GM23338 (cell line): ENCODE measurements around the gene OTOGL. TPM values are rescaled to one million over a fixed set of nuclear protein-coding genes. Genes with fewer than 3 reads are reported as not detected.

ENCODE experiments used
- ATAC-seq: fragments of 200-7000 bp; cut with Tn5 transposase; 3 replicates; pipeline ENCODE4 v1.9.1; 2020
- DNase-seq: peaks from one replicate; pipeline ENCODE4 v3.0.0-alpha.2; 2015; ENCODE audit warnings: low spot score
- H2AFZ ChIP-seq: fragments of 200-600 bp; sonication (generic); 2 replicates; pipeline ENCODE4 v1.8.0; 2016; ENCODE audit warnings: antibody characterized with exemption, mild to moderate bottlenecking, moderate library complexity
- H3F3A ChIP-seq: fragments of 200-600 bp; sonication (generic); replicated peaks from 2 replicates; pipeline ENCODE4 v1.8.0; 2017; ENCODE audit warnings: antibody characterized with exemption, mixed run types, low read depth
- H3K27ac ChIP-seq: fragments of 200-600 bp; sonication (generic); 2 replicates; pipeline ENCODE4 v1.6.1; 2016; ENCODE audit warnings: low read depth
- H3K27me3 ChIP-seq: fragments of 200-600 bp; sonication (generic); 2 replicates; pipeline ENCODE4 v1.8.0; 2016; ENCODE audit warnings: mild to moderate bottlenecking, mixed run types, moderate library complexity; ENCODE audit not compliant: insufficient read depth
- H3K36me3 ChIP-seq: fragments of 200-600 bp; sonication (generic); 2 replicates; pipeline ENCODE4 v1.8.0; 2016; ENCODE audit warnings: mild to moderate bottlenecking; ENCODE audit not compliant: insufficient read depth
- H3K4me1 ChIP-seq: fragments of 200-600 bp; sonication (generic); 2 replicates; pipeline ENCODE4 v1.8.0; 2016; ENCODE audit warnings: mild to moderate bottlenecking, moderate library complexity; ENCODE audit not compliant: insufficient read depth
- H3K4me2 ChIP-seq: fragments of 200-600 bp; sonication (generic); 2 replicates; pipeline ENCODE4 v1.7.1; 2017; ENCODE audit warnings: mixed run types
- H3K4me3 ChIP-seq: fragments of 200-600 bp; sonication (generic); 2 replicates; pipeline ENCODE4 v1.6.1; 2016; ENCODE audit warnings: mixed run types
- H3K79me2 ChIP-seq: fragments of 200-600 bp; sonication (generic); replicated peaks from 2 replicates; pipeline ENCODE4 v1.8.0; 2017; ENCODE audit warnings: mild to moderate bottlenecking; ENCODE audit not compliant: insufficient read depth
- H3K9me2 ChIP-seq: fragments of 200-600 bp; sonication (generic); 2 replicates; pipeline ENCODE4 v1.8.0; 2017; ENCODE audit not compliant: insufficient read depth
- H4K20me1 ChIP-seq: fragments of 200-600 bp; sonication (generic); replicated peaks from 2 replicates; pipeline ENCODE4 v1.8.0; 2017; ENCODE audit warnings: mild to moderate bottlenecking; ENCODE audit not compliant: insufficient read depth
- H3K27ac Mint-ChIP-seq: 2 replicates; pipeline ENCODE4 v1.8.0; 2020; ENCODE audit warnings: inconsistent platforms, mild to moderate bottlenecking, moderate library complexity, mixed read lengths
- H3K27me3 Mint-ChIP-seq: 3 replicates; pipeline ENCODE4 v1.8.0; 2022; ENCODE audit warnings: low read depth, mild to moderate bottlenecking, moderate library complexity, mixed read lengths, inconsistent platforms; ENCODE audit not compliant: insufficient read depth, poor library complexity
- H3K36me3 Mint-ChIP-seq: 3 replicates; pipeline ENCODE4 v1.8.0; 2021; ENCODE audit warnings: low read depth, mild to moderate bottlenecking, inconsistent platforms, moderate library complexity, mixed read lengths
- H3K4me1 Mint-ChIP-seq: 3 replicates; pipeline ENCODE4 v1.8.0; 2020; ENCODE audit warnings: mild to moderate bottlenecking, inconsistent platforms, mixed read lengths
- H3K4me3 Mint-ChIP-seq: 3 replicates; pipeline ENCODE4 v1.8.0; 2021; ENCODE audit warnings: moderate library complexity, mild to moderate bottlenecking, inconsistent platforms, mixed read lengths
- H3K9me3 Mint-ChIP-seq: 3 replicates; pipeline ENCODE4 v1.8.0; 2020; ENCODE audit warnings: moderate library complexity, mild to moderate bottlenecking, inconsistent platforms, mixed read lengths
- CREB1 ChIP-seq: fragments of 250-450 bp; sonication (Bioruptor Pico); IDR thresholded peaks from 2 replicates; pipeline ENCODE4 v1.5.0; 2020; ENCODE audit warnings: low read depth, mild to moderate bottlenecking, moderate library complexity
- EZH2phosphoT487 ChIP-seq: fragments of 200-600 bp; sonication (generic); IDR thresholded peaks from one replicate; pipeline ENCODE4 v1.8.1; 2018; ENCODE audit warnings: antibody characterized with exemption; ENCODE audit not compliant: unreplicated experiment
- JUNB ChIP-seq: IDR thresholded peaks from one replicate; pipeline ENCODE4 v1.6.1; 2016; ENCODE audit warnings: antibody characterized with exemption; ENCODE audit not compliant: unreplicated experiment
- POLR2AphosphoS5 ChIP-seq: IDR thresholded peaks from 2 replicates; pipeline ENCODE4 v1.6.1; 2016; ENCODE audit warnings: antibody characterized with exemption, low read depth
- REST ChIP-seq: IDR thresholded peaks from one replicate; pipeline ENCODE4 v1.6.1; 2018; ENCODE audit warnings: antibody characterized with exemption; ENCODE audit not compliant: unreplicated experiment
- STAT1 ChIP-seq: IDR thresholded peaks from one replicate; pipeline ENCODE4 v1.6.1; 2016; ENCODE audit warnings: antibody characterized with exemption; ENCODE audit not compliant: unreplicated experiment
- ZNF114 ChIP-seq: fragments of 250-450 bp; sonication (Bioruptor Pico); IDR thresholded peaks from 2 replicates; pipeline ENCODE4 v1.5.0; 2020; ENCODE audit warnings: mild to moderate bottlenecking, moderate library complexity
- polyA plus RNA-seq: library from polyadenylated mRNA; unstranded; fragments of >200 nt; fragmentation: Nextera tagmentation; extraction: Ambion mirVana; gene quantifications from 2 replicates; pipeline ENCODE4 v1.2.1, GENCODE V29; 2016
- total RNA-seq: library from RNA; depleted of rRNA; stranded (reverse); fragments of >200 nt; shearing (Covaris generic); gene quantifications from 2 replicates; pipeline ENCODE4 v1.2.3, GENCODE V29; 2014
- TF ChIP-seq, protein P1 (sequence below), 2 experiments: fragments of 200-600 bp in 1 of 2; sonication (generic) in 1 of 2; conservative IDR thresholded peaks; 2 replicates each; pipeline versions ENCODE4 v1.5.1 to v1.6.1; 2016 to 2017; ENCODE audit warnings: antibody characterized with exemption in 2 of 2, low read depth in 2 of 2, mild to moderate bottlenecking in 2 of 2, moderate library complexity in 1 of 2

Gene OTOGL
- total and polyA plus RNA-seq, 2 experiments from 2014 or later = 0.36 to 0.66 TPM

DNA sequence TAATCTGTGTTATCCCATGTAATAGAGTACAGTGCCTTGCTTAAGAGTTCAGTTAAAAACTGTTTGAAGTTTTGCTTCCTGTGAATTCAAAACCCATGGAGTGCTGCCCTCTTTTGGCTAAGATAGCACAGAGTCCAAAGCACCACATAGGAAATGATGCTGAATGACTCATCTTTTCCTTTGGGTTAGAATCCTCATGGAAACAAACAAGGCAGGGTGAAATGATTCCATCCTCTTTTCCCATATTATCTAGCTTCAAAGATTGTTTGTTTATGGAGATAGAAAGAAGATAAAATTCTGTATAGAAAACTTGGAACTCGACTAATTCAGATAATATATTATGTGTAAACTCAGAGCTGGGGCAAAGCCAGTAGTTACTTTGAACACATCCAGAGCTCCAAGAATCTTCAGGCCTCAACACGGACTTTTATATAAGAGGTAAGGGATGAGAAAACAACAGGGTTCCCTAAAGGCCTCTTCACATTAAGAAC is 87.4 kb downstream of the OTOGL start (continued):
- TF ChIP-seq, protein P1, sequence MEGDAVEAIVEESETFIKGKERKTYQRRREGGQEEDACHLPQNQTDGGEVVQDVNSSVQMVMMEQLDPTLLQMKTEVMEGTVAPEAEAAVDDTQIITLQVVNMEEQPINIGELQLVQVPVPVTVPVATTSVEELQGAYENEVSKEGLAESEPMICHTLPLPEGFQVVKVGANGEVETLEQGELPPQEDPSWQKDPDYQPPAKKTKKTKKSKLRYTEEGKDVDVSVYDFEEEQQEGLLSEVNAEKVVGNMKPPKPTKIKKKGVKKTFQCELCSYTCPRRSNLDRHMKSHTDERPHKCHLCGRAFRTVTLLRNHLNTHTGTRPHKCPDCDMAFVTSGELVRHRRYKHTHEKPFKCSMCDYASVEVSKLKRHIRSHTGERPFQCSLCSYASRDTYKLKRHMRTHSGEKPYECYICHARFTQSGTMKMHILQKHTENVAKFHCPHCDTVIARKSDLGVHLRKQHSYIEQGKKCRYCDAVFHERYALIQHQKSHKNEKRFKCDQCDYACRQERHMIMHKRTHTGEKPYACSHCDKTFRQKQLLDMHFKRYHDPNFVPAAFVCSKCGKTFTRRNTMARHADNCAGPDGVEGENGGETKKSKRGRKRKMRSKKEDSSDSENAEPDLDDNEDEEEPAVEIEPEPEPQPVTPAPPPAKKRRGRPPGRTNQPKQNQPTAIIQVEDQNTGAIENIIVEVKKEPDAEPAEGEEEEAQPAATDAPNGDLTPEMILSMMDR (conservative IDR thresholded peaks at IDR 0.05; ENCODE audit: low read depth in 2 of 2) = peak; percentile 88 to 90
- peak; percentile 73 for TF ChIP-seq CREB1 (CRISPR knock-in tag)
- no peak for TF ChIP-seq ZNF114 (CRISPR knock-in tag)
- no peak for TF ChIP-seq POLR2AphosphoS5
- TF ChIP-seq JUNB = no peak

GRCh38 chr12:80187660-80188090 is 88.3 kb downstream of the OTOGL start:
- ATAC-seq = no peak
- Histone ChIP-seq H2AFZ (no peak overlapping the region), H4K20me1 (no peaks in the 10 kb centered on the region)

GRCh38 chr12:80188576-80188975 is 89.2 kb downstream of the OTOGL start:
- ATAC-seq (no peak), DNase-seq (no peak)
- Mint-ChIP-seq H3K9me3 (no peaks in the 10 kb centered on the region), H3K27ac (no peak overlapping the region), H3K36me3 (no peaks in the 10 kb centered on the region), H3K4me3 (no peak overlapping the region), H3K27me3 (peaks cover 2% of the 10 kb centered on the region), H3K4me1 (peaks cover 17% of the 10 kb centered on the region)
- Histone ChIP-seq H3K4me1 (peaks cover 6% of the 10 kb centered on the region; the same call in 1 of the 2 replicates), H3K4me3 (no peak overlapping the region), H3K36me3 (no peaks in the 10 kb centered on the region), H3F3A (no peaks in the 10 kb centered on the region), H4K20me1 (no peaks in the 10 kb centered on the region), H3K79me2 (no peaks in the 10 kb centered on the region), H3K27ac (no peak overlapping the region), H3K27me3 (no peaks in the 10 kb centered on the region), H3K9me2 (0 out of 2 replicates have a peak, but pooled peaks cover 3% of the 10 kb centered on the region), H2AFZ (no peak overlapping the region), H3K4me2 (no peak overlapping the region)
- TF ChIP-seq REST (no peak), STAT1 (no peak), EZH2phosphoT487 (no peak)

More at GRCh38 chr12:80187660-80188090, 88.3 kb downstream of the OTOGL start:
- Histone ChIP-seq H3F3A (no peaks in the 10 kb centered on the region), H3K4me3 (no peak overlapping the region), H3K4me1 (peaks cover 6% of the 10 kb centered on the region; the same call in 1 of the 2 replicates), H3K9me2 (0 out of 2 replicates have a peak, but pooled peaks cover 3% of the 10 kb centered on the region), H3K79me2 (no peaks in the 10 kb centered on the region), H3K27ac (no peak overlapping the region), H3K27me3 (no peaks in the 10 kb centered on the region), H3K36me3 (no peaks in the 10 kb centered on the region), H3K4me2 (no peak overlapping the region)
- H3K36me3 Mint-ChIP-seq = no peaks in the 10 kb centered on the region
- no peak overlapping the region for H3K4me3 Mint-ChIP-seq
- peaks cover 17% of the 10 kb centered on the region for H3K4me1 Mint-ChIP-seq
- no peak for DNase-seq
- no peak overlapping the region; the same call in none of the 2 replicates for H3K27ac Mint-ChIP-seq
- no peak for TF ChIP-seq JUNB
- TF ChIP-seq, protein P1 (conservative IDR thresholded peaks at IDR 0.05; ENCODE audit: low read depth in 2 of 2) = no peak
- no peaks in the 10 kb centered on the region for H3K9me3 Mint-ChIP-seq
- H3K27me3 Mint-ChIP-seq = peaks cover 2% of the 10 kb centered on the region
